Activated CD4-positive, alpha-beta memory T cell treated with anti-CD3 and anti-CD28 coated beads, Interleukin-2, amount 10 ng/mL, durations not matched to agents 7 days and 5 days (primary cell): Measurements from ENCODE around the gene ASAP3. TPM values are rescaled to one million over a fixed set of nuclear protein-coding genes. Genes with fewer than 3 reads are reported as not detected.

Experiments used
- CTCF ChIA-PET: fragments of 350-600 bp; sonication (Branson Sonifier 250); formaldehyde crosslinking; loops from one replicate; lab custom pipeline; 2021; ENCODE audit warnings: antibody characterized with exemption, inconsistent platforms; lab: Charles Lee
- POLR2A ChIA-PET: fragments of 350-600 bp; sonication (Branson Sonifier 250); formaldehyde crosslinking; loops from one replicate; lab custom pipeline; 2021; ENCODE audit warnings: antibody characterized with exemption; lab: Charles Lee
- DNase-seq: peaks from one replicate; pipeline ENCODE4 v3.0.0-alpha.2; 2020
- H3K27ac Mint-ChIP-seq: one replicate; pipeline ENCODE4 v1.8.0; 2021; ENCODE audit warnings: mild to moderate bottlenecking, mixed read lengths
- H3K27me3 Mint-ChIP-seq: one replicate; pipeline ENCODE4 v1.8.0; 2021; ENCODE audit warnings: mixed read lengths
- H3K36me3 Mint-ChIP-seq: one replicate; pipeline ENCODE4 v1.8.0; 2021; ENCODE audit warnings: low read depth, mixed read lengths
- H3K4me1 Mint-ChIP-seq: one replicate; pipeline ENCODE4 v1.8.0; 2021; ENCODE audit warnings: mixed read lengths
- H3K4me3 Mint-ChIP-seq: one replicate; pipeline ENCODE4 v1.8.0; 2021; ENCODE audit warnings: mild to moderate bottlenecking, mixed read lengths
- H3K9me3 Mint-ChIP-seq: one replicate; pipeline ENCODE4 v1.8.0; 2021; ENCODE audit warnings: mixed read lengths
- total RNA-seq, 2 experiments: library from RNA; stranded (reverse); gene quantifications; one replicate each; pipeline ENCODE4 v1.2.3, GENCODE V29; 2021

The ASAP3 gene
- total RNA-seq, 2 experiments from 2014 or later = 0.43 to 0.63 TPM

DNA sequence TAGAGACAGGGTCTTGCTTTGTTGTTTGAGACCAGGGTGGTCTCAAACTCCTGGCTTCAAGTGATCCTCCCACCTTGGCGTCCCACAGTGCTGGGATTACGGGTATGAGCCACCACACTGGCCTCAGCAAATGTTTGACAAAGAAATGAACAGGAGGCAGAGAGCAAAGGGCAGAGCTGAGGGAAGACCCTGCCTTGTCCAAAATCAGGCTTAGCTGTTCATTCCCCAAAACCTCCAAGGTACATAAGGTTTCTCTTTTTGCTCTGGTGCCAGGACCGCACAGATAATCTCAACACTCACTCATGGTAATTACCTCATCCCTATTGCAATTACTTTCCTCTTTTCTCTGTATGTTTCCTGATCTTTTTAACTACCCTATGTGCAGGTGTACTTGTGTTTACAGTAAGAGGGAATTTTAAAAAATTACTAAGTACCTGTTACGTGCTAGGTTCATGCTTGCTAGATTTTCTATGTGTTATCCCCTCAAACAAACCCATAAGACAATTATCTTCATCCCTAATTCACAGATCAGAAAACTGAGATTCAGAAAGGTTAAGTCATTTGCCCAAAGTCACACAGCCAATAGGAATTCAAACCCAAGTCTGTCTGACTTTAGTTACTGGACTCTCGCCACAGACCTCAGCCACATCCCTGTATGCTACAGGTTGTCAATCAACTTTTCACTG, 11.5 kb downstream of the ASAP3 start:
- Mint-ChIP-seq H3K9me3 (no peaks in the 10 kb centered on the region), H3K36me3 (no peaks in the 10 kb centered on the region), H3K27me3 (peaks cover 8% of the 10 kb centered on the region), H3K27ac (no peak overlapping the region), H3K4me1 (no peaks in the 10 kb centered on the region), H3K4me3 (no peak overlapping the region)
- no peak for DNase-seq
- POLR2A ChIA-PET = no interaction called here
- CTCF ChIA-PET = no interaction called here

- H3K36me3 Mint-ChIP-seq = no peaks in the 10 kb centered on the region
- H3K27ac Mint-ChIP-seq = no peak overlapping the region
- ChIA-PET POLR2A (no interaction called here), CTCF (no interaction called here)
- peaks cover 4% of the 10 kb centered on the region for H3K27me3 Mint-ChIP-seq
- no peak for DNase-seq
- H3K9me3 Mint-ChIP-seq = no peaks in the 10 kb centered on the region
- no peak overlapping the region for H3K4me3 Mint-ChIP-seq
- H3K4me1 Mint-ChIP-seq = no peaks in the 10 kb centered on the region
Observed at GRCh38 chr1:23471473-23472075, 12.4 kb downstream of the ASAP3 start.

DNA sequence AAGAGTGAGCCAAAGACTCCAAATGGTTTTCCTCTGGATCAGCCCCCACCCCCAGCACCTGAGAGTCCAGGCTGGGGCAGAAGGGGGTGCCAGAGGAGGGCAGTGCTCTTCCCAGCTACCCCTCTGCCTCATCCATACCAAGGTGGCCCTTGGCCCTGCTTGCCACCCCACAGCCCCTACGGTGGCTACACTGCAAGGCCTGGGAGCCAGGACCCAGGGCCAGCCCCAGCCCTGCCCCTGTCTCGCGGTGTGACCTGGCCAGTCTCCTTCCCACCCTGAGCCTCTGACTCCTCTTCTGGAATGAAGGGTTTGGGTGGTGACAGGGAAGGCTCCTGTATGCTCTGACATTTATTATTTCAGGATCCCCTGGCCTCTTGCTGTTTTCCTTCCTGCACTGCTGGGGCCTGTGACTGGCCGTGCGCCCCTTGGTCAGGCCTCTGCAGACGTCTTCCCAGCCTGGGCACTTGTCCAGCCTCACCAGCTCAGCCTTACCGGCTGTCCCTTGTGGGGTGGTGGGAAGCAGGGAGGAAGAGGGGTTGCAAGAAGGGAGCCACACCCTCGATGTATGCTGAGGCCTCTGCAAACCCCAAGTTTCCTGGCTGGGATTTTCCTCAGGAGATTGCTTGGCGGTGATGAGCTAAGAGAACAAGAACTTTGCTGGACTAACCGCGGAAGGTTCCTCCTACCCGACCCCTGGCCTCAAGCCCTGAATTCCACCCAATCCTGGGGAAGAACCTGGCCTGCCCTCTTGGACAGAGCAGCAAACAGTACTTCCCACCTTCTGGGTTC, 13.5 kb downstream of the ASAP3 start:
- POLR2A ChIA-PET = no interaction called here
- CTCF ChIA-PET = no interaction called here
- Mint-ChIP-seq H3K4me1 (no peaks in the 10 kb centered on the region), H3K36me3 (no peaks in the 10 kb centered on the region), H3K27me3 (no peaks in the 10 kb centered on the region), H3K4me3 (no peak overlapping the region), H3K27ac (no peak overlapping the region), H3K9me3 (no peaks in the 10 kb centered on the region)
- no peak for DNase-seq

GRCh38 chr1:23469372-23469982, 14.5 kb downstream of the ASAP3 start:
- H3K27me3 Mint-ChIP-seq = no peaks in the 10 kb centered on the region
- no peak for DNase-seq
- H3K36me3 Mint-ChIP-seq = no peaks in the 10 kb centered on the region
- ChIA-PET CTCF (no interaction called here), POLR2A (no interaction called here)
- no peaks in the 10 kb centered on the region for H3K4me1 Mint-ChIP-seq
- H3K27ac Mint-ChIP-seq = no peak overlapping the region
- H3K9me3 Mint-ChIP-seq = no peaks in the 10 kb centered on the region
- no peak overlapping the region for H3K4me3 Mint-ChIP-seq

- POLR2A ChIA-PET = interaction anchor here (0.7 kb wide), 1 partner anchor 9 kb away, joined by 3 read pairs; no protein-coding TSS in a partner anchor
- no peak for DNase-seq
- Mint-ChIP-seq H3K27me3 (peaks cover 5% of the 10 kb centered on the region), H3K9me3 (no peaks in the 10 kb centered on the region), H3K27ac (no peak overlapping the region), H3K4me1 (no peaks in the 10 kb centered on the region), H3K4me3 (no peak overlapping the region), H3K36me3 (no peaks in the 10 kb centered on the region)
- CTCF ChIA-PET = no interaction called here
Observed at GRCh38 chr1:23466423-23466989, 17.5 kb downstream of the ASAP3 start.

- Mint-ChIP-seq H3K4me3 (no peak overlapping the region), H3K27me3 (peaks cover 22% of the 10 kb centered on the region), H3K36me3 (no peaks in the 10 kb centered on the region), H3K9me3 (no peaks in the 10 kb centered on the region), H3K27ac (no peak overlapping the region), H3K4me1 (no peaks in the 10 kb centered on the region)
- POLR2A ChIA-PET = no interaction called here
- CTCF ChIA-PET = interaction anchor here (2.3 kb wide), 1 partner anchor 34 kb away, joined by 5 read pairs; no protein-coding TSS in a partner anchor
- no peak for DNase-seq
Observed at GRCh38 chr1:23463286-23463685, 20.7 kb downstream of the ASAP3 start.

DNA sequence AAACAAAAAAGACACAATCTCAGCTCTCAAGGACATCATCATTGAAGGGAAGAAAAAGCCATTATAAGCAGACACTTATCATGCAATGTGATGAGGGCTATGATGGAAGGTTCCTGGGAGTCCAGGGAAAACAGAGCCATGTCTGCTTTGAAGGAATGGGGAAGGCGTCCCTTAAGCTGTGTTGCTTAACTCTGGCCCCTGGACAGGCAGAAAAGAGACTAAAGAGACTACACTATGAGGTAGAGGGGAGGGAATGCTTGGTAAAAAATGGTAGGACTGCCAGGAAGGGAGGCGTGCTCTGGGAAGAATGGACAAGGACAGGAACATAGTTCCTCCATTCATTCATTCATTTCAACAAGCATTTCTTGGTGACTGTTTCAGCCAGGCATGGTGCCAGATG, 21.2 kb downstream of the ASAP3 start:
- H3K27ac Mint-ChIP-seq = no peak overlapping the region
- no peak for DNase-seq
- ChIA-PET POLR2A (no interaction called here), CTCF (interaction anchor here (2.3 kb wide), 1 partner anchor 34 kb away, joined by 5 read pairs; no protein-coding TSS in a partner anchor)
- H3K9me3 Mint-ChIP-seq = no peaks in the 10 kb centered on the region
- H3K4me3 Mint-ChIP-seq = no peak overlapping the region
- H3K27me3 Mint-ChIP-seq = peaks cover 24% of the 10 kb centered on the region
- no peaks in the 10 kb centered on the region for H3K36me3 Mint-ChIP-seq
- no peaks in the 10 kb centered on the region for H3K4me1 Mint-ChIP-seq

DNA sequence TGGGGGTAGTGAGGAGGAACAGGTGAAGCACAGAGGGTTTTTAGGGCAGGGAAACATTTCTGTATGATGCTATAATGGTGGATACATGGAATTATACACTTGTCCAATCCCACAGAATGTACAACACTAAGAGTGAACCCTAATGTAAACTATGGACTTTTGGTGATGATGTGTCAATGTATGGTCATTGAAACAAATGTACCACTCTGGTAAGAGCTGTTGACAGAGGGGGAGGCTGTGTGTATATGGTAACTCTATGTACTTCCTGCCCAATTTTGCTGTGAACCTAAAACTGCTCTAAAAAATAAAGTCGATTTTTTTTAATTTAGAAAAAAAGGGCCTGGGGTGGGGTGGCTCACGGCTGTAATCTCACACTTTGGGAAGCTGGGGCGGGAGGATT, 22.9 kb downstream of the ASAP3 start:
- Mint-ChIP-seq H3K27ac (no peak overlapping the region), H3K9me3 (no peaks in the 10 kb centered on the region), H3K36me3 (no peaks in the 10 kb centered on the region), H3K4me3 (no peak overlapping the region), H3K4me1 (peaks cover 5% of the 10 kb centered on the region), H3K27me3 (peaks cover 34% of the 10 kb centered on the region)
- CTCF ChIA-PET = interaction anchor here (0.6 kb wide), 1 partner anchor 49 kb away, joined by 3 read pairs; no protein-coding TSS in a partner anchor
- POLR2A ChIA-PET = no interaction called here
- no peak for DNase-seq

DNA sequence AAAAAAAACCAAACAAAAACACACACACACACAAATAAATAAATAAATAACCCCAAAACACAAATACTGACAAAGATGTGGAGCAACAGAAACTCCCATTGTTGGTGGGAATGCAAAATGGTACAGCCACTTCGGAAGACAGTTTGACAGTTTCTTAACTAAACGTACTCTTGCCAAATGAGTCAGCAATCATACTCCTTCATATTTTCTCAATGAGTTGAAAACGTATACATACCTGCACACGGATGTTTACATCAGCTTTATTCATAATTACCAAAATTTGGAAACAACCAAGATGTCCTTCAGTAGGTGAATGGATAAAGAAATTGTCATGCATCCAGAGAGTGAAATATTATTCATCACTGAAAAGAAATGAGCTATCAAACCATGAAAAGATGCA, 23.5 kb downstream of the ASAP3 start:
- Mint-ChIP-seq H3K27me3 (peaks cover 34% of the 10 kb centered on the region), H3K36me3 (no peaks in the 10 kb centered on the region)
- CTCF ChIA-PET = no interaction called here

GRCh38 chr1:23459338-23459757, 24.6 kb downstream of the ASAP3 start:
- Mint-ChIP-seq H3K4me3 (no peak overlapping the region), H3K27me3 (peaks cover 40% of the 10 kb centered on the region), H3K36me3 (no peaks in the 10 kb centered on the region), H3K4me1 (peaks cover 8% of the 10 kb centered on the region), H3K9me3 (no peaks in the 10 kb centered on the region), H3K27ac (no peak overlapping the region)
- ChIA-PET CTCF (interaction anchor here (1.2 kb wide), 1 partner anchor 38 kb away, joined by 3 read pairs; no protein-coding TSS in a partner anchor), POLR2A (no interaction called here)
- DNase-seq = no peak

More for the DNA sequence above, 23.5 kb downstream of the ASAP3 start:
- Mint-ChIP-seq H3K27ac (no peak overlapping the region), H3K4me3 (no peak overlapping the region), H3K9me3 (no peaks in the 10 kb centered on the region), H3K4me1 (peaks cover 7% of the 10 kb centered on the region)
- POLR2A ChIA-PET = no interaction called here
- DNase-seq = no peak

DNA sequence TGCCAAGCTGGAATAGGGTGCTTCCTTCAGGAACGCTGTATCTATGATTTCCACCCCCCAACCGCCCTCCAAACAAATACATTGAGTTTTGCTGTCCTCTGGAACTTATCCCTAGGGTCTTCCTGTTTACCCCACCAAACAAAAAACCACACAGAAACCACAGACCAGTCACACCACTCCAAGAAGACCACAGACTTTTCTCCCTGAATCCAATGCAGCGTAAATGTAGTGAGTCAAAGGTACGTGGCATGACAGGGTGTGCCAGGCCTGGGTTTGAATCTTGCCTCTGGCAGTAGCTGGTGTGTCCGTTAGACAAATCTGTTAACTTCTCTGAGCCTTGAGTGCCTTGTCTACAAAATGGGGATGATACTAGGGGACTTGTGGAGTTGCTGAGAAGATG, 27.8 kb downstream of the ASAP3 start:
- peaks cover 38% of the 10 kb centered on the region for H3K27me3 Mint-ChIP-seq
- ChIA-PET POLR2A (no interaction called here), CTCF (no interaction called here)
- no peak overlapping the region for H3K27ac Mint-ChIP-seq
- H3K4me1 Mint-ChIP-seq = peaks cover 22% of the 10 kb centered on the region
- H3K36me3 Mint-ChIP-seq = no peaks in the 10 kb centered on the region
- H3K4me3 Mint-ChIP-seq = no peak overlapping the region
- no peak for DNase-seq
- H3K9me3 Mint-ChIP-seq = no peaks in the 10 kb centered on the region

GRCh38 chr1:23453455-23454000, 30.5 kb downstream of the ASAP3 start:
- H3K4me1 Mint-ChIP-seq = peaks cover 22% of the 10 kb centered on the region
- H3K4me3 Mint-ChIP-seq = no peak overlapping the region
- no peak overlapping the region for H3K27ac Mint-ChIP-seq
- H3K9me3 Mint-ChIP-seq = no peaks in the 10 kb centered on the region
- H3K36me3 Mint-ChIP-seq = no peaks in the 10 kb centered on the region
- H3K27me3 Mint-ChIP-seq = peaks cover 23% of the 10 kb centered on the region
- no peak for DNase-seq
- CTCF ChIA-PET = interaction anchor here (0.9 kb wide), 1 partner anchor 184 kb away, joined by 4 read pairs; no protein-coding TSS in a partner anchor
- POLR2A ChIA-PET = no interaction called here
